NT2/D1 (cell line): ENCODE measurements around the gene KCNJ12.

Experiments used
- DNase-seq: peaks from one replicate; pipeline ENCODE4 v3.0.0-alpha.2; 2011; ENCODE audit warnings: low read depth, low spot score
- H3K27me3 ChIP-seq: 2 replicates; pipeline ENCODE4 v1.6.0; 2011; ENCODE audit warnings: mild to moderate bottlenecking; ENCODE audit not compliant: insufficient read length, insufficient read depth
- H3K36me3 ChIP-seq: 2 replicates; pipeline ENCODE4 v1.6.1; 2011; ENCODE audit warnings: mild to moderate bottlenecking, low read length, mixed read lengths; ENCODE audit not compliant: insufficient read depth, insufficient read length
- H3K4me1 ChIP-seq: 2 replicates; pipeline ENCODE4 v1.5.1; 2011; ENCODE audit not compliant: insufficient read depth, insufficient read length
- H3K4me3 ChIP-seq: 2 replicates; pipeline ENCODE4 v1.5.1; 2011; ENCODE audit warnings: low read depth; ENCODE audit not compliant: insufficient read length
- H3K9ac ChIP-seq: 2 replicates; pipeline ENCODE4 v1.6.0; 2011; ENCODE audit warnings: low read depth; ENCODE audit not compliant: insufficient read length
- H3K9me3 ChIP-seq: 2 replicates; pipeline ENCODE4 v1.5.1; 2011; ENCODE audit warnings: mild to moderate bottlenecking, low read length; ENCODE audit not compliant: insufficient read depth
- SUZ12 ChIP-seq: IDR thresholded peaks from 2 replicates; pipeline ENCODE4 v1.6.1; 2011; ENCODE audit not compliant: insufficient read length, insufficient read depth; ENCODE audit errors: extremely low read depth
- YY1 ChIP-seq: IDR thresholded peaks from 2 replicates; pipeline ENCODE4 v1.6.1; 2011; ENCODE audit not compliant: insufficient read length, insufficient read depth
- ZNF274 ChIP-seq: IDR thresholded peaks from 2 replicates; pipeline ENCODE4 v1.6.1; 2011; ENCODE audit warnings: mild to moderate bottlenecking, low read depth, low read length

KCNJ12 gene

DNA sequence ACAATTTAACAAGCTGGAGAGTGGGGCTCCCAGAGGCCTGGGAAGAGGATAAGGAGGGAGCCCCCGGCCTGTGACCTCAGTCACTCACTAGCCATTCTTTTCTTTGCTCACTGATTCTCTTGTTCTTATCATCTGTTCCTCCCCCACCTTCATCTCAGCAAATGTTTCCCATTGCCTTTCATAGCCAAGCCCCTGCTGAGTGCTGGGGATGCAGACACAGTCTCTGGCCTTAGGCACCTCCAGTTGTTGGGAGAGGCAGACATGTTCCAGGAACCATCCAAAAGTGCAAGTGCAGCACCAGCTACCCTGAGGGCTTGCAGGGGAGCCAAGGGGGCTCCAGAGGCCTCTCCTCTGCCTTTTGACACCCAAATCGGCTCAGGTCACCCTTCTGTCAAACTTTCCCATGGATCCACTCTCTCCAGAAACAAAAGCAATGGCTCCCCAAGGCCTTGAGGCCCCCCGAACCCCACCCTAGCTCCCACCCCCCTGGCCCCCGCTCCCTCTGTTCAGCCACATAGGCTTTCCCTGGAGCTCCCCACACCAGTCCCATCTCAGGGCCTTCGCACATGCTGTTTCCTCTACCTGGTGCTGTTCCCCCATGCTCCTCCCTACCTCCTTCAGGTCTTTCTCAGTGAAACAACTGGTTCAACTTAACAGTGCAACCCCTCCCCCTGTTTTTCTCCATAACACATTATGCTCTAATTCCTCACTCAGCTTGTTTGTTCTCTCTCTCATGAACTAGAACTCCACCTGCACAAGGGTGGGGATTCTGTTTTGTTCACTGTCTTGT, 14.9 kb upstream of the KCNJ12 start:
- Histone ChIP-seq H3K9ac (no peak overlapping the region), H3K4me1 (peaks cover 17% of the 10 kb centered on the region), H3K27me3 (peaks cover 31% of the 10 kb centered on the region), H3K9me3 (no peaks in the 10 kb centered on the region), H3K4me3 (no peak overlapping the region), H3K36me3 (no peaks in the 10 kb centered on the region)
- no peak for DNase-seq
- TF ChIP-seq YY1 (no peak), ZNF274 (no peak), SUZ12 (no peak)

- Histone ChIP-seq H3K27me3 (peaks cover 24% of the 10 kb centered on the region), H3K9ac (no peak overlapping the region), H3K4me3 (no peak overlapping the region), H3K4me1 (peaks cover 17% of the 10 kb centered on the region), H3K9me3 (no peaks in the 10 kb centered on the region), H3K36me3 (no peaks in the 10 kb centered on the region)
- no peak for DNase-seq
- TF ChIP-seq SUZ12 (no peak), ZNF274 (no peak), YY1 (no peak)
Observed at GRCh38 chr17:21362331-21362931, 13.7 kb upstream of the KCNJ12 start.

GRCh38 chr17:21363776-21364642, 12.1 kb upstream of the KCNJ12 start:
- TF ChIP-seq ZNF274 (no peak), SUZ12 (no peak), YY1 (no peak)
- no peak overlapping the region for H3K9ac ChIP-seq
- no peaks in the 10 kb centered on the region for H3K36me3 ChIP-seq

DNA sequence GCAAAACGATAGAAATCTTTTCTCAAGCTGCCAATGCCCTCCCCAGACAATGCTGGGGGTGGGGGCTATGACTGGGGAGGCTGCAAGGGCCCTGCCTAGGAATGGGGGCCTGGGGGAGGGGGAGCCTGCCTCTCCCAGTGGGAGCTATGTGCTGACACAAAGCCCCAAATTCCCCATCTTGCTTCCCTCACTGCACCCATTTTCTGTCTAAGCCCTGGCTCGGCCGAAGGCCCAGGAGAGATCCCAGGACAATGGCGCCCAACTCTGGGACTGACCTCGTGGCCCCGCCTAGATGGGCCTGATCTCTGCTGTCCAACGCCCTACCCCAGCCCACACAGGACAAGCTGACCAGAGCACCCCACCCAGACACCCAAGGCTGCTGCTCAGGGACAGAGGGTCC, 11.1 kb upstream of the KCNJ12 start:
- Histone ChIP-seq H3K4me1 (peaks cover under 1% of the 10 kb centered on the region), H3K27me3 (peaks cover 30% of the 10 kb centered on the region), H3K9me3 (no peaks in the 10 kb centered on the region), H3K36me3 (no peaks in the 10 kb centered on the region), H3K9ac (no peak overlapping the region), H3K4me3 (no peak overlapping the region)
- DNase-seq, result no peak
- TF ChIP-seq ZNF274 (no peak), YY1 (no peak), SUZ12 (no peak)

More at GRCh38 chr17:21363776-21364642, 12.1 kb upstream of the KCNJ12 start:
- Histone ChIP-seq H3K9me3 (no peaks in the 10 kb centered on the region), H3K4me3 (no peak overlapping the region), H3K4me1 (peaks cover 8% of the 10 kb centered on the region), H3K27me3 (peaks cover 29% of the 10 kb centered on the region)
- DNase-seq, result no peak

GRCh38 chr17:21368545-21369246, 7.5 kb upstream of the KCNJ12 start:
- no peak for DNase-seq
- H3K4me3 ChIP-seq, result no peak overlapping the region
- no peaks in the 10 kb centered on the region for H3K9me3 ChIP-seq
- no peaks in the 10 kb centered on the region for H3K36me3 ChIP-seq
- peaks cover 25% of the 10 kb centered on the region for H3K27me3 ChIP-seq
- TF ChIP-seq ZNF274 (no peak), YY1 (no peak), SUZ12 (no peak)
- H3K4me1 ChIP-seq, result peaks cover 21% of the 10 kb centered on the region
- H3K9ac ChIP-seq, result no peak overlapping the region

GRCh38 chr17:21369395-21369794, 6.8 kb upstream of the KCNJ12 start:
- H3K9me3 ChIP-seq, result no peaks in the 10 kb centered on the region
- peaks cover 23% of the 10 kb centered on the region for H3K4me1 ChIP-seq
- TF ChIP-seq YY1 (no peak), ZNF274 (no peak), SUZ12 (no peak)
- peaks cover 25% of the 10 kb centered on the region for H3K27me3 ChIP-seq
- no peak overlapping the region for H3K9ac ChIP-seq
- DNase-seq, result no peak
- no peak overlapping the region for H3K4me3 ChIP-seq
- no peaks in the 10 kb centered on the region for H3K36me3 ChIP-seq

DNA sequence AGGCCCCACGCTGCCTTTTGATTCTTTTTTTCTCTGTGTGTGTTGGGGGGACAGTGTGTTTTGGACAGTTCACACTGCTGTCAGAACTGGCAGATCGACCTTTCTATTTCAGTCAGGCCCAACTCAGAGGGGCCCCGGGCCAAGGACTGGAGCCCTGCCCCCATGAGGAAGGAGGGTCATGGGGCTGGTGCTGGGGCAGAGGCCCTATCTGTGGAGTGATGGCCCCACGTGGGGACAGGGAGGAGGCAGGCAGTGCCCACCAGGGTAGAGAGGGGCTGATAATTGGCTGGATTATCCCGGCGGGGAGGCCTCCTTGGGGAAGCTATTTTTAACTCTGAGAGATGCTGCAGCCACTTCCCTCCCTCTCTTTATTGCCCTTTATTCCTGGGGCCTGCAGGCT, 5.7 kb upstream of the KCNJ12 start:
- Histone ChIP-seq H3K9ac (no peak overlapping the region), H3K4me1 (peaks cover 23% of the 10 kb centered on the region), H3K27me3 (peaks cover 31% of the 10 kb centered on the region), H3K36me3 (no peaks in the 10 kb centered on the region), H3K4me3 (no peak overlapping the region), H3K9me3 (no peaks in the 10 kb centered on the region)
- DNase-seq, result no peak
- TF ChIP-seq YY1, result no peak
- no peak for TF ChIP-seq ZNF274
- no peak for TF ChIP-seq SUZ12
